Activated naive CD8-positive, alpha-beta T cell (primary cell): Measurements from ENCODE around the gene ASB6.

Source experiments
- H3K27ac Mint-ChIP-seq: one replicate; pipeline ENCODE4 v1.8.0; 2021; ENCODE audit warnings: mixed read lengths
- H3K27me3 Mint-ChIP-seq: one replicate; pipeline ENCODE4 v1.8.0; 2021; ENCODE audit warnings: mixed read lengths
- H3K36me3 Mint-ChIP-seq: one replicate; pipeline ENCODE4 v1.8.0; 2021; ENCODE audit warnings: mixed read lengths
- H3K4me1 Mint-ChIP-seq: one replicate; pipeline ENCODE4 v1.8.0; 2021; ENCODE audit warnings: low read depth, mixed read lengths
- H3K4me3 Mint-ChIP-seq: one replicate; pipeline ENCODE4 v1.8.0; 2021; ENCODE audit warnings: mild to moderate bottlenecking, mixed read lengths
- H3K9me3 Mint-ChIP-seq: one replicate; pipeline ENCODE4 v1.8.0; 2021; ENCODE audit warnings: low read depth, mixed read lengths

Gene ASB6

DNA sequence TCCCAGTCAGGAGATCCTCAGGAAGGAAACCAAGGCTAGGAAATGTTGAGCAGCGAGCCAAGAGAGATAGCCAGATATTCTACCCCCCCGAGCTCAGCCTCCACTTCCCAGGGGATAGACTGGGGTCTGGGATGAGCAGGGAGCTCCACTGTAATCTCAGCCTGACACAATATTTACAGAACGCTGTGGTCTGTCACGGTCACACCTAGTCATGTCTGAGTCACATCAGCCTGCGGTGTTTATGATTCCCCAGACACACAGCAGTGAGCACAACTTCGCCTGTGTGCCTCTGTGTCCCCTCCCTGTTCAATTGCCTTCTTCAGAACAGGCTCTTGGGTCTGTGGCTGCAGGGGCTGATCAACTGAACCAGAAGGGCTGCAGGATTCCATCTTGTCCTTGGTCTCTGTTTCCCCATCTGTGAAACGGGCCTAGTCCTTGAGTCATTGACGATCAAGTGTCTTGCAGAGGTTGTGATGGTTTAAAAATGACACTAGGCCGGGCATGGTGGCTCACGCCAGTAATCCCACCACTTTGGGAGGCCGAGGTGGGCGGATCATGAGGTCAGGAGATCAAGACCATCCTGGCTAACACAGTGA, 14.9 kb upstream of the ASB6 start:
- Mint-ChIP-seq H3K27me3 (no peaks in the 10 kb centered on the region), H3K4me1 (no peaks in the 10 kb centered on the region), H3K27ac (no peak overlapping the region), H3K4me3 (no peak overlapping the region), H3K9me3 (no peaks in the 10 kb centered on the region), H3K36me3 (no peaks in the 10 kb centered on the region)

DNA sequence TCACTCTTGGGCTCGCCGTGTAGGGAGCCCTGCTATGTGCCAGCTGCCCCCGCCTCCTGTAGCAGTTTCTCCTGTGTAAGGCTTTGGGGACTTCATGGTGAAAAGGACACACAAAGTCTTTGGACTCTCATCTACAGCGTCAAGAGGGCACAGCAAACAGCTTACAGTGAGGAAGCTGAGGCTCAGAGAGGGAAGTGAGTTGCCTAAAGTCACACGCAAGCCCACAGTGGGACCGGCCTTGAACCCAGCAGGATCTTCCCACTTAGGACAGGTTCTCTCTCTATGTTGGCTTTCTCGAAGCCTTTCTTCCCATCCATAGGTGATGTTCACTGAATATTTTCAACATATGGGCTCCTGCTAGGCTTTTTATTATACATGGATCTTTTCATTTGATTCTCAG, 13.7 kb upstream of the ASB6 start:
- Mint-ChIP-seq H3K4me1 (no peaks in the 10 kb centered on the region), H3K4me3 (no peak overlapping the region), H3K27me3 (no peaks in the 10 kb centered on the region), H3K27ac (no peak overlapping the region), H3K9me3 (no peaks in the 10 kb centered on the region), H3K36me3 (no peaks in the 10 kb centered on the region)

DNA sequence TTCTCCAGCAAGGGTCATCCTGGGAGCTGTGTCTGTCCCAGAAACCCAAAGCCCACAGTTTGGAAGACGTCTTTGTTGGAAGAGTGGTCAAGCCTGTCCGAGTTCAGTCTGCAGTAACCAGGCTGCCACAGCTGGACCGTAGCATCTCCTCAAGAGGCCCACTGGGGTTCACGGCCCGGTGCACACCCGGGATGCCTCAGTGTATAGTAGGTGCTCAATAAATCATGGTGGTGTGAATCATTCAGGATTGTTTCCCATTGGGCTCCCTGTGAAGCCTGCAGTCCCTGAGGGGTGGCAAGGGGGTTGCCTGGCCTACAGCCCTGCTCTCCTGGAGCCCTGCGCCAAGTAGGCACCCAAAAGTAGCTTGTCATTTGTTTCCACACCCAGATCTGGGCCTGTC, 13.2 kb upstream of the ASB6 start:
- H3K4me1 Mint-ChIP-seq, result no peaks in the 10 kb centered on the region
- H3K36me3 Mint-ChIP-seq, result no peaks in the 10 kb centered on the region
- no peak overlapping the region for H3K4me3 Mint-ChIP-seq
- no peaks in the 10 kb centered on the region for H3K9me3 Mint-ChIP-seq
- H3K27ac Mint-ChIP-seq, result no peak overlapping the region
- no peaks in the 10 kb centered on the region for H3K27me3 Mint-ChIP-seq

DNA sequence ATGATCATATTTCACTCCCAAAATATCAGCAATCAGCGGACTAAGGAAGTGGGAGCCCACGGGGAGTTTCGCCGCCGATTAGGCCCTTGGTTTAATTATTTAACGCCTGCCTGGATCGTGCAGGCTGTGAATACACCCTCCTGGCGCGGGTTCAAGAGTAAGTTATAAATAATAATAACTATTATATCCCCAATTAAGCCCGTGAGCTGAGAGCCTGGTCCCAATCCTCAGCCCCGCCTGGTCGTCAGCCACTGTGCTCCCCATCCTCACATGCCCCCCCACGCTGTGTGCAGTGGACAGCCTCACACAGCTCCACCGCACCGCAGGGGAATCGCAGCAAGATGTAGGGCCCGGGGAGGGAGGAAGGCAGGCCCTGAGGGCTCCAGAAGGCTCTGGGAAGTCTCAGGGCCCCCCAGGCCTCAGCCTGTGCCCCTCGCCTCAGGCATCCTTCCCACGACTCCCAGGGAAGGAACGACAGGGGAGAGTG, 12.6 kb upstream of the ASB6 start:
- Mint-ChIP-seq H3K27me3 (no peaks in the 10 kb centered on the region), H3K4me1 (no peaks in the 10 kb centered on the region), H3K9me3 (no peaks in the 10 kb centered on the region), H3K4me3 (no peak overlapping the region), H3K27ac (no peak overlapping the region), H3K36me3 (no peaks in the 10 kb centered on the region)

DNA sequence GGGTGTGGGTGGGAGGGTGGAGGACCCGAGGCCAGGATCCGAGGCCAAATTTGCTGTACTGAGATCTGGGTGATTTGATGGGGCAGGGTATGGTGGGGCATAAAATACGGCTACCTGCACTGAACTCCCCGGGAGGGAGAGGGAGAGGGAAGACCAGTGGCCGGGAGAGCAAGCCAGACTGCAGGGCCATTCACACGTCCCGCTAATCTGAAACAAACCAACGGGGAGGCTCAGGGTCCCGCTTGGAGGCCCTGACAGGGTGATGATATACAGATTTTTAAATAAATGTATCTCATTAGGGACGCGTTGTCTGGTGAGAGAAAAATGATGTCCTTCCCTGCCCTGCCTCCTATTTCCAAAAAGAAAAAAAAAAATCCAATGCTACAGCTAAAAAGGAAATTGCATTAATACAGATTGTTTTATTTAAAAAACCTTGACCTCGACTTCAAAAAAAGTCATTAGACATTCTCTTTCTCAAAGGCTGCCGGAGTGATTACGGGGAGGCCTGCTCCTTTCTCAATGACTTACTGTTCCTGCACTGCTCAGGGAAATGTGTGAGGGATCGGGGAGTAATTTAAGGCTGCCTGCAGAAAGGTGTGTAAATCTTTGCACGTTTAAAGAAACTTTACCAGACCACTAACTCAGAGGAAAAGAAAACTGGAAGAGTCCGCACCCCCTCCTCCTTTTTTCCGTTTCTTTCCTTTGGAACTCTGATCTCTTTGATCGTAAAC, 12.0 kb upstream of the ASB6 start:
- Mint-ChIP-seq H3K4me3 (no peak overlapping the region), H3K9me3 (no peaks in the 10 kb centered on the region), H3K27ac (no peak overlapping the region), H3K4me1 (no peaks in the 10 kb centered on the region), H3K27me3 (no peaks in the 10 kb centered on the region), H3K36me3 (no peaks in the 10 kb centered on the region)

DNA sequence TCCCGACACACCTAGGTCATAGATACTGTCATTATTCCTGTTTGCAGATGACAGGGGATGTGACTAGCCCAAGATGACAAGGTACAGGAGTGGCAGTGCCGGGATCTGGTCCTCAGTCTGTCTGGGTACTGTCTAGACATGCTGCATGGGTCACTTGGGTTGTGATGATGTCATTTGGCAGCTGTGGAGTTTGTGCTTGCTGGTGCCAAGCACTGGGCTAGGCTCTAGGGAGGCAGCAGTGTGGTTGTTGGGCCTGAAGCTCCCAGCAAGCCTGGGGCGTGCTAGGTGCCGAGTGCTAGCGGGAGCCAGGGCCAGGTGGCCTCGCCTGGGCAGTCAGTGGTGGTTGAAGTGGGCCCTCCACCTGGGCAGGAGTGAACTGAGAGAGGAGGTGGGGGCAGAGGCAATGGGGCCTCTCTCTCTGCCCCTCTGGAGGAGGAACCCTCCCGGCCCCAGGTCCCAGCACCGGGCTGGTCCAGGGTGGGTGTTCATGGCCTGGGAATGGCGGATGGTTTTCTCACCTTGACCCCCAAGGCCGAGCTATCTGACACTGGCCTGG, 8.8 kb upstream of the ASB6 start:
- H3K9me3 Mint-ChIP-seq, result no peaks in the 10 kb centered on the region
- H3K36me3 Mint-ChIP-seq, result no peaks in the 10 kb centered on the region
- H3K4me1 Mint-ChIP-seq, result no peaks in the 10 kb centered on the region
- H3K4me3 Mint-ChIP-seq, result no peak overlapping the region
- H3K27me3 Mint-ChIP-seq, result no peaks in the 10 kb centered on the region
- H3K27ac Mint-ChIP-seq, result no peak overlapping the region

DNA sequence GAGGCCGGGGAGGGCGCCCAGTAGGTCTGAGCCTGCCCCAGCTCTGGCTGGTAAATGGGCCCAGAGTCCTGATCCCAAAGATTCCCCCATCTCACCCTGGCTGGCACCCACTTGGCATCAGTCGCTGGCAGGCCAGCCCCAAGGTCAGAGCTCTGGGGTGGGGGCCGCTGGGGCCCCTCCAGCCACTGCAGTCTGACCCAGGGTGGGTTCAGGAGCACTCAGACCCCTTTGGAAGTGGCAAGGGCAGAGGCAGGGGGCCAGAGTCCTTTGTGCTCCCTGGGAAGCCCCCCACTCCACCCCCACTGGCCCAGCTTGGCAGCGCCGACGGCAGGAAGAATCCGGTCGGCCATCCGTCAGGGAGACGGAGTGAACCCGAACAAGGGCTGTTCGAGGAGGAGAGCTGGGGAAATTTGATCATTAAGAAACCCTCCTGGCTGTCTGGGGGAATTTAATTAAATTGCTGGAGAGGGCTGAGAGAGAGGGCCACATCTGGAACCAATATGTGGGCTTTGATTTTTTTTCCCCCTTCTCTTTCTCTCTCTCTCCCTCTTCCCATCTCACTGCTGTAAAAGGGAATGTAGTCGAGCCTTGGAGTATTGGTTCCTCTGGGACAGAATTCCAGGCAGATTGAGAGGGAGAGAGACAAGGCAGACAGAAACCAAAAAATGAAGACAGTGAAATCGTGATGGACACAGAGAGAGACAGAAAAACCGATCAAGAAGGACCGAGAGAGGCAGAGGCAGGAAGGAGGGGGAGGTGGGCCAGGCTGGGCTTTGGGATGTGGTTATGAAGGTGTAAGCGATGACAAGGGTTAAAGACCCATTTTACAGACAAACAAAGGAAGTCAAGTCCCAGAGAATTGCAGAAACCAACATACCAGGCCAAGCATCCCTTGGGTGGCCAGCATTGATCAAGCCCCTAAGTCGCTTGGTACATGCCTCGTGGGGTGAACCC, 8.1 kb upstream of the ASB6 start:
- no peak overlapping the region for H3K27ac Mint-ChIP-seq
- no peak overlapping the region for H3K4me3 Mint-ChIP-seq
- no peaks in the 10 kb centered on the region for H3K36me3 Mint-ChIP-seq
- no peaks in the 10 kb centered on the region for H3K27me3 Mint-ChIP-seq
- no peaks in the 10 kb centered on the region for H3K4me1 Mint-ChIP-seq
- H3K9me3 Mint-ChIP-seq, result no peaks in the 10 kb centered on the region

DNA sequence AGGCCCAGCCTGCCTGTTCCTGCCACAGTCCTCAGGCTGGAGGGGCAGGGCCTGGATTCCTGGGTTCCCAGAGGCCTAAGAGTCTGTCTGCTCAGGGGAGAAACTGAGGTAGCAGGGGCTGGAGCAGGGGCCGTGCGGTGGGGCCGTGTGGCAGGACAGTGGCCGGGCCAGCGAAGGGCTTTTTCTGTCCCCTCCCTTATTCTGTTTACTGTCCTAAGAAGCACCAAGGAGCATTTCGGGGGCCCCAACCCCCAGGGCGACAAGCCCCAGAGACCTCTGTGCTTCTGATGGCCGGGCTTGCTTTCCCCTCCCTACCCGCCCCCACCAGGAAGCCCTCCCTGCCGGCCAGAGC, 6.8 kb upstream of the ASB6 start:
- Mint-ChIP-seq H3K27ac (no peak overlapping the region), H3K4me3 (no peak overlapping the region), H3K36me3 (no peaks in the 10 kb centered on the region), H3K9me3 (no peaks in the 10 kb centered on the region), H3K27me3 (no peaks in the 10 kb centered on the region), H3K4me1 (no peaks in the 10 kb centered on the region)

DNA sequence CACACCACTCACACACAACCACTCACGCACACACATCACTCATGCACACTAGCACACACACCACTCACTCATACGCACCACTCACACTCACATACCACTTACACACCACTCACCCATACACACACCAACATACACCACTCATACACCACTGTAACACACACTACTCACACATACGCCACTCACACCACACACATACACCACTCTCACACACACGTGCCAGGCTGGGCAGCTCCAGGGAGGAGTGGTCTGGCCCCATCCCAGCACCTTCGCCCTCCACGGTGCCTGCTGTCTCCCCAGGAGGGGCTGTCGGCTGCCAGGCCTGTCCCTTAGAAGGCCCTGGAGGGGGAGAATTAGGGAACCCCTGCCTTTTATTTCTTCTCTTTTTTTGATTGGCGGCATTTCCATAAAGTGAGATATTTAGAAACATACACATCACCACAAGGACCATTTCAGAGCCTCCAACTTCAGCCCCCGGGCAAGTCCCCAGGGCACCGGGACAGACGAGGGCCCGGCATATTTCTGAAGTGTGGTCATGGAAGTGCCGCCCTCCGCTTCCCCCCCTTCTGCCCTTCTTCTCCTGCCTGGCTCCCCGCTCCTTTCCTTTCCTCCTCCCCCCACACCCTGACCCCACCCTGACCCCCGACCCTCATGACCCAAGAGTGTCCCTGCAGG, 6.3 kb upstream of the ASB6 start:
- Mint-ChIP-seq H3K4me1 (no peaks in the 10 kb centered on the region), H3K4me3 (no peak overlapping the region), H3K9me3 (no peaks in the 10 kb centered on the region), H3K27ac (no peak overlapping the region), H3K36me3 (no peaks in the 10 kb centered on the region), H3K27me3 (no peaks in the 10 kb centered on the region)

DNA sequence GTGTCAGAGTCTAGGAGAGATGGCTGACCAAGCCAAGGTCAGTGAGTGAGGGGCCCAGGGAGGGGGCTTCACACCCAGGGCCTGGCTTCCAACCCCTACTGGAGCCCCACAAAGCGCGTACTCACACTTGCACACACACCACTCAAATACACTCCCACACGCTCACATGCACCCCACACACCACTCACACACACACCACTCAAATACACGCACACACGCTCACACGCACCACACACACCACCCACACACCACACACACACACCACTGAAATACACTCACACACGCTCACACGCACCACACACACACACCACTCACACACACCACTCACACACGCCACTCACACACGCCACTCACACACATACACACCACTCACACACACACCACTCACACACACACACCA, 5.7 kb upstream of the ASB6 start:
- H3K4me3 Mint-ChIP-seq, result no peak overlapping the region

DNA sequence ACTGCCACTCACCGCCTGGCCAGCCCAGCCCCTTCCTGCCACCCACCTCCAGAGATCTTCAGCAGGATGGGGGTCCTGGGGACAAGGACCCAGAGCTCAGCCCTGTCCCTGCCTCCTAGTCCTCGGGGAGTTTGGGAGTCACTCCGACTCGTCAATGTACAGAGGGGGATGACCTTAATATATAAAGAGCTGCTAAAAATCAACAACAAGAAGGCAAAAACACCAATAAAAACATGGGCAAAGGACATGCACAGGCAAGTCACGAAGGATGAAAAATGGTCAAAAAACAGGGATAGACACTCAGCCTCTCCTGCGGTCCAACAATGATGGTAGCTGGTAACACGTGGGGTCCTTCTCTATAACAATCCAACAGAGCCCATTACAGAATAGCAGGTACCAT, 4.7 kb upstream of the ASB6 start:
- no peaks in the 10 kb centered on the region for H3K27me3 Mint-ChIP-seq
- no peaks in the 10 kb centered on the region for H3K9me3 Mint-ChIP-seq
- H3K27ac Mint-ChIP-seq, result no peak overlapping the region
- H3K4me1 Mint-ChIP-seq, result peaks cover 1% of the 10 kb centered on the region
- H3K36me3 Mint-ChIP-seq, result no peaks in the 10 kb centered on the region
- no peak overlapping the region for H3K4me3 Mint-ChIP-seq

More for the DNA sequence above, 5.7 kb upstream of the ASB6 start:
- no peaks in the 10 kb centered on the region for H3K9me3 Mint-ChIP-seq
- no peaks in the 10 kb centered on the region for H3K4me1 Mint-ChIP-seq
- H3K36me3 Mint-ChIP-seq, result no peaks in the 10 kb centered on the region
- no peak overlapping the region for H3K27ac Mint-ChIP-seq
- H3K27me3 Mint-ChIP-seq, result no peaks in the 10 kb centered on the region

DNA sequence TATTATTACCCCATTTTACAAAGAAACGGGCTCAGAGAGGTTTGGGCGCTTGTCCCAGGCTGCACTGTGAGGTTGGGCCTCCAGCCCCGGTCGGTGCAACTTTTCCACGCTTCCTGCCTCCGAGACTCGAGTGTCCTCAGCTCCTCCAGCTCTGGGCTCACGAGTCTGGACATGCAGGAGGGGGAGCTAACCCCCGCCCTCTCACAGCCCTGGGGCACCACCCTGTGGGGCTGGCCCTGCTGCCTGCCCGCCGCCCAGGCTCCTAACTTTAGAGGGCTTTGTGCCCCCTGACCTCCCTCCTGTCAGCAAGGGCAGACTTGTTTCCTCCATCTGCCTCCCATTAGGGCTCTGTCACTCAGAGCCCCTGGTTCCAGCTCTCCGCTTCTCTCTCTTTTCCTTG, 4.3 kb upstream of the ASB6 start:
- H3K4me3 Mint-ChIP-seq, result no peak overlapping the region

DNA sequence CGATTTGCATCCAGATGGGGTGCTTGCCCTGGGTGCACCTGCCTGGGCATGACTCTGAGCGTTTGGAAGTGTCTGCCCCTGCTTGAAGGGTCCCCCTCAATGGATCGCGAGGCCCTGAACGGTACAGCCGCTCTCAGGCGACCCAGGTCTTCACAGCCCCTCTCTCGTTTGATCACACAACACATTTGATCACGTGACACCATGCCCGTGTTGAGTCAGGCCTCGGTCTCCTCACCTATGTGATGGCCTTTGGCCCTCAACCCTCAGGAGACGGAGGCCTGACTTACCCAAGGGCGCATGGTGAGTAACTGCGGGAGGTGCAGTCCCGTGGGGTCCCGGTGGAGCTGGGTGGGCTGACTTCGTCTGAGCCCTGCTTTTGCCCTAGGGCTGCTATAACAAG, 3.0 kb upstream of the ASB6 start:
- Mint-ChIP-seq H3K27me3 (no peaks in the 10 kb centered on the region), H3K4me1 (peaks cover 12% of the 10 kb centered on the region), H3K36me3 (no peaks in the 10 kb centered on the region), H3K9me3 (no peaks in the 10 kb centered on the region), H3K4me3 (no peak overlapping the region), H3K27ac (no peak overlapping the region)

More for the DNA sequence above, 4.3 kb upstream of the ASB6 start:
- Mint-ChIP-seq H3K27ac (no peak overlapping the region), H3K27me3 (no peaks in the 10 kb centered on the region), H3K4me1 (peaks cover 3% of the 10 kb centered on the region), H3K9me3 (no peaks in the 10 kb centered on the region), H3K36me3 (no peaks in the 10 kb centered on the region)

DNA sequence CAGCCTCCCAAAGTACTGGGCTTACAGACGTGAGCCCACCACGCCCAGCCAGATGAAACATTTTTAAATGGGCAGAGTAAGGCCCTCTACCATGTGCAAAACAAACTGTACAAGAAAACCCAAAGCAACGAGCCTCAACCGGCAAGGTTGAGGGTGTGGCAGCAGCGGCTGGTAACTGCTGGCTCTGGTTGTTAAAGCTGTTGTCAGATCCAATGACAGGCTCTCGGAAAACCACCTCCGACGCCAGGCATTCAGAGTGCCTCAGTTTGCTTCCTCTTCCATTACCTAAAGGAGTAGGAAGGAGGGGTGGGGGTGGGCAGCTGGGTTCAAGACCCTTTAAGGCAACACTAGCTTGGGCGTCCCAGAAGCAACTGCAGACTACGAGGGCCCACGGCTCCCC, 2.4 kb upstream of the ASB6 start:
- no peak overlapping the region for H3K4me3 Mint-ChIP-seq
- peaks cover 14% of the 10 kb centered on the region for H3K4me1 Mint-ChIP-seq
- no peaks in the 10 kb centered on the region for H3K27me3 Mint-ChIP-seq
- H3K36me3 Mint-ChIP-seq, result no peaks in the 10 kb centered on the region
- H3K9me3 Mint-ChIP-seq, result no peaks in the 10 kb centered on the region
- H3K27ac Mint-ChIP-seq, result no peak overlapping the region
